ENCODE data around the gene GRM8.
"Not testable (repeated sequence)": the region's sequence is repeated elsewhere in the genome, so short reads cannot be mapped to it uniquely, and the experiment has no call there.

GRM8 gene

GRCh38 chr7:126881908-126882307 lies 370.8 kb downstream of the GRM8 start:
- peak; percentile 42 for TF ChIP-seq CTCF (conservative IDR thresholded peaks at IDR 0.05)
- H3K27ac ChIP-seq = not testable (repeated sequence)

GRCh38 chr7:126881315-126881714 lies 371.4 kb downstream of the GRM8 start:
- H3K27ac ChIP-seq = no peak overlapping the region
- no peak for TF ChIP-seq CTCF (conservative IDR thresholded peaks at IDR 0.05)

- not testable (repeated sequence) for H3K27ac ChIP-seq
Observed at GRCh38 chr7:126876536-126876935, 376.2 kb downstream of the GRM8 start.

GRCh38 chr7:126856691-126857291 lies 395.9 kb downstream of the GRM8 start:
- TF ChIP-seq CTCF (conservative IDR thresholded peaks at IDR 0.05) = peak; percentile 76
- no peak overlapping the region for H3K27ac ChIP-seq

- no peak overlapping the region for H3K27ac ChIP-seq
- TF ChIP-seq CTCF (conservative IDR thresholded peaks at IDR 0.05) = no peak
Observed at GRCh38 chr7:126845331-126845730, 407.4 kb downstream of the GRM8 start.

GRCh38 chr7:126843883-126844282 lies 408.9 kb downstream of the GRM8 start:
- no peak for TF ChIP-seq CTCF (conservative IDR thresholded peaks at IDR 0.05)

GRCh38 chr7:126843336-126843735 lies 409.4 kb downstream of the GRM8 start:
- peak overlapping the region; percentile 45 for H3K27ac ChIP-seq

More at GRCh38 chr7:126843883-126844282, 408.9 kb downstream of the GRM8 start:
- H3K27ac ChIP-seq = peak overlapping the region; percentile 45

More at GRCh38 chr7:126843336-126843735, 409.4 kb downstream of the GRM8 start:
- TF ChIP-seq CTCF (conservative IDR thresholded peaks at IDR 0.05) = no peak
